ENCODE data around the gene PDZD8.

The PDZD8 gene
- 15.1 to 69.7 (median 40.9) reads per million in 17 experiments for total RNA-seq

- peak; percentile 94 to 98 (median 97) for DNase-seq
Observed at GRCh38 chr10:117375360-117376178, at the start of gene PDZD8. Gene PDZD8, minus strand, starts transcription at chr10:117375440. Its CDS starts 213 bp downstream, at chr10:117375227.

- DNase-seq, result no peak
Observed at GRCh38 chr10:117424171-117424570, 48.9 kb upstream of the PDZD8 start.

DNA sequence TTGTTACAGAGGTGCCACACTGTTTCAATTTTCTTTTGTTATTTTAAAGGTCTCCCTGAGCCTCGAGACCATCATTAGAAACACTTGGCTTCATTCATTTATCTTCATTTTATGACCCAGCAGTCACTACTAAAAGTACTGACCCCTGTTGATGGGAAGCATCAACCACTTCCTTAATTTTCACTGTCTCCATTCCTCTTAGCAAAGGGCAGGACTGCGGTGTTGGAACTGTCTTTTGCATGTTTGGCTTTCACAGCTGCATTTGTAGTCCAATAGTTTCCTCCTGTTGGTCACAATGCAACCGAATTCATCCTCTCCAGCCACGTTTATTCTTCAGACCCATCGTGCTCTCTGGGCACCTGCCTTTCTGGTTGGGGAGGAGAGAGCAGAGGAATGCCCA, 46.7 kb upstream of the PDZD8 start:
- no peak for DNase-seq

DNA sequence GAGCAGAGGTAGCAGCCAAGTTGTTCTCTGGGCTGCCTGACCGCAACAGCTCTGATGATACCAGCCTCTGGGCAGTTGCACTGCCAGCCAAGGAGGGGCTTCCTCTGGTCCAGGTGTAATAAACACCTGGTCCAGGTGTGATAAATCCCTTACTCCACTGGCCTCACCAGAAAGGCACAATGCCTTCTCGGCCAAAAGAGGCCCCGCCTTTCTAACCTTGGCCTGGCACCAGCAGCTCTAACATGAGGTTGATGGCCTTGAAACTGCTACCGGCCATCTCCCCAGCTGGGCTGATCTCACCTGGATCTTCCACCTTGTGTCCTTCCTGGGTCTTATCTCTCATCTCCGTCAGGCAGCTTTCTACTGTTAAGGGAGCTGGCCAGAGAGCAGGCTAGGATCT, 45.5 kb upstream of the PDZD8 start:
- DNase-seq, result no peak

- peak in 3 of 4 experiments; percentile 48 to 54 (median 51) for DNase-seq
Observed at GRCh38 chr10:117419921-117420320, 44.7 kb upstream of the PDZD8 start.

- DNase-seq, result no peak
Observed at GRCh38 chr10:117419159-117419558, 43.9 kb upstream of the PDZD8 start.

DNA sequence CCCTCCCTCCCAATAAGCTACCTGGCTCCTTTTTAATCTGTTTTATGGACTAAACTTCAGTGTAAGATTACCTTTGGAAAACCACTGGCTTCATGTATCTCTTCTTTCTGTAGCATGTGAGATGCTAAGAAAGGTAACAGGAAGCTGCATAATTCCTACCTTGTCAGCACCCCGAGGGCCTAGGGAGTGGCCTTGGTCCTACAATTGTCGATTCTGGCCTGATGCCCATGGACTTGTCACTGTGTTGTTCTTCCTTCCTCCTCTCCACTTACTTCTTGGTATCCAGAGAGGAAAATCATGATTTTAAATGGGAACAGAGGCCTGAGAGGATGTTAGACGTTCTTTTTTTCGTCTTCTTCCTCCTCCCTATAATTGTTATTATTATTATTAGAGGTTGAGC, 42.9 kb upstream of the PDZD8 start:
- DNase-seq, result no peak

- no peak for DNase-seq
Observed at GRCh38 chr10:117417196-117417595, 42.0 kb upstream of the PDZD8 start.

- peak in 2 of 4 experiments; percentile 13 to 19 for DNase-seq
Observed at GRCh38 chr10:117413928-117414618, 38.8 kb upstream of the PDZD8 start.

DNA sequence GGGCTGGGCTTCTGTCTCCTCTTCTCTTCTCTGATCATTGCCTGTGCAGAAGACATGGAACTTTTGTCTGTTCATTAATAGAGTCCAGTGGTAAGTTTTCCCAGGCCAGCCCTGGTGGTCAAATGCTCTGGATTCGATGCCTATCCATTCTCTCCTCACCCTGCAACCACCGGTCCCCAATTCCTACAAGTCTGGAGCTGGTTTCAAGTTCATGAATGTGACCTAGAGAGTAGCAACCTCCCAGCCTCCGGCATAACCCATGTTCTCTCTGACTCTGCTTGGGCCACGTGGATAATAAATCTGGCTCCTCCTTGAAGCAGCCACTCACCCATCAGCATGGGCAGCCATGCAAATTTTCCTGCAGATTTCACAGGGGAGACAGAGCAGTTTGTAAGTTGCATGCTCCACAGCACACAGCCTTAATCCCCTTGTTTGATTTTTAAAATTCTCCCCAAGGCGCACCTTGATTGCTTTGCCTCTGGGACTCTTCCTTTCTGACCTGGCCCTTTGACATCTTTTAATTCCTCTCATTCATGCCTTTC, 37.3 kb upstream of the PDZD8 start:
- DNase-seq, result no peak

DNA sequence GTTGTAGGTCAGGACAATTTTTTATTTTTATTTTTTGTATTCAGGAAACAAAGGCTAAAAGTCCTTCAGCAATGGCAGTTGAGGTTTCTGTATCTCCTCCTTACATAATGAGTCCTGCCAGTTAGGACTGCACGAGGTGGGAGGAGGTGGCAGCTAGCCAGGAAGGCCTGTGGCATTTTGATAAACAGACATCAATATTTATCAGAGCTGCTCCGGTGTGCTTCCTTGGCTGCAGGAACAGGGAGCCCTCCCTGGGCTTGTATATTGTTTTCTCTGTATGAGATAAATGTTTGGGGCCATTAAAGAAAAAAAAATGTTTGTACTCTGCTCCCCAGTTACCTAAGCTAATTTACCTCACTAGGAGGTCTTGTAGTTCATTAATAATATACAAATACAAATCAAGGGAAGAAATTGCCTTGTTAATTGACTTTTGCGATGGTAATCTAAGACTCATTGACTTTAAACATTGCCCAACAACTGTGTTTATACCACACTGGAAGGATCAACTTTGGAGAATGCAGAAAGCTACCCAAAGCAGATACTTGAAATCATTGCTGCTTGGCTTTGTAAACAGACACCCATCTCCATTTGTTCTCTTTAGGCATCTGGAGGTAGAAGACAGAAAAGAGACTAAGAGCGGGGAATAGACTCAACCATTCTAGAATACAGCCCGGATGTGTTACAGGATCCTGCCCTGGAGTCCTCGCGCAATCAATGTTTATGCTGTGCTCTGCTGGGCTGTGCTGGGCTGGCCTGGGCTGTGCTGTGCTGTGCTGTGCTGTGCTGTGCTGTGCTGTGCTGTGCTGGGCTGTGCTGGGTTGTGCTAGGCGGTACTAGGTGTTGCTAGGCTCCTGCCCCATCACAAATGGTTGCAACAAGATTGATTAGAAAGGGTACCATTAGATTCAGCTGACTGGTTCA, 36.5 kb upstream of the PDZD8 start:
- DNase-seq, result no peak

DNA sequence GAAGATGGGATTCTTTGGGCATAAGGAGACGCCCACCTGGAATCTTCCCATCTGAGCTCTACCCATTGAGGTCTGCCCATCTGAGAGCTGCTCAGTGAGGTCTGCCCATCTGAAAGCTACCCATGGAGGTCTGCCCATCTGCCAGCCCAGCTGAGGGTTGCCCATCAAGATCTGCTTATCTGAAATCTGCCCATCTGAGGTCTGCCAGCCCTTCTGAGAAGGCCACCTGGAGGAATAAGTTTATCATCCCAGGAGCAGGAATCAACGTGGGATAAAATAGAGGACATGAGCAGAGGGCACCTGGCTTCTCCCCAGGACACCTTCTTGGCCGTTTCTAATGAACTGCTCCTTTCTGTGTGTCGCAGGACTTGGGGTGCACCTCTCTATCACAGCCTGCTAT, 35.3 kb upstream of the PDZD8 start:
- DNase-seq, result no peak

- no peak for DNase-seq
Observed at GRCh38 chr10:117409549-117410305, 34.5 kb upstream of the PDZD8 start.

- DNase-seq, result no peak
Observed at GRCh38 chr10:117408436-117409384, 33.5 kb upstream of the PDZD8 start.

GRCh38 chr10:117405730-117406129, 30.5 kb upstream of the PDZD8 start:
- DNase-seq, result no peak

DNA sequence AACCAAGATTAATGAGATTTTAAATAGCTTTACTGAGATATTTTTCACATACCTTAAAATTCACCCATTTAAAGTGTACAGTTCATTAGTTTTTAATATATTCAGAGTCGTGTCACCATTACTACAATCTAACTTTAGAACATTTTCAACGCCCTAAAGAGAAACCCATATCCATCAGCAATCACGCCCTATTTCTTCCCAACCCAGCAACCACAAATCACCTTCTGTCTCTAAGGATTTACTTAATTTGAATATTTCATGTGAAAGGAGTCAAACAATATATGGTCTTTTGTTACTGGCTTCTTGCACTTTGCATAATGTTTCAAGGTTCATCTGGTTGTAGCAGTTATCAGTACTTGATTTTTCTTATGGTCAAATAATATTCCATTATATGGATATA, 25.1 kb upstream of the PDZD8 start:
- DNase-seq, result no peak

DNA sequence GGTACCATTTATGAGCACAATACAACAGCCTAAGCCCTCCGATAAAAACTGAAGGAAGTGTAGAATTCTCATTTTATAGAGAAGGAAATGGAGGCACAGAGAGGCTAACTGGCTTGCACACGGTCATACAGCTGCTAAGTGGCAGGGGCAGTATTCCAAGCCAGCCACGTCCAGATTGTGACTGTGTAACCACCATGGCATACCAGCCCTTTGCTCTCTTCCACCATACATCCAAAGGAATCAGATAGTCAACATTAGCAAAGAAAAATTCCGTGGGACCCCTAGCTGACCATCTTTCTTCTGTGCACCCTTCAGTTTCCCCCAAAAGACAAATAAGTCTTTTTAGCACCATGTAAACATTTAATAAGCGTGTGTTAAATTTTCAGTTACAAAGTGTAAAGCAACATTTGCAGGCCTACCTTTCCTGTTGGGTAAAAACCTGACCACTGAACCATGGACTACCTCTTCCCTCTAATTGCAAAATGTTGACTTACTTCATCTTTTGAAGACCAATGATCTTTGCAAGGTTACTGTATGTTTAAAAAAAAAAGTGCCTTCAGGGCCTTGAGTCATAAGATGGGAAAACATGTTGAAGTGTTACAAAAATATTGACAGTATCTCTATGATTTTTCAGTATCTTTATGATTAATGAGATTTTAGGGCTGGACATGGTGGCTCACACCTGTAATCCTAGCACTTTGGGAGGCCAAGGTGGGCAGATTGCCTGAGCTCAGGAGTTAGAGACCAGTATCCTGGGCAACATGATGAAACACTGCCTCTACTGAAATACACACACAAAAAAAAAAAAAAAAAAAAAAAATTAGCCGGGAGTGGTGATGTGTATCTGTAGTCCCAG, 24.3 kb upstream of the PDZD8 start:
- no peak for DNase-seq

- peak in 3 of 4 experiments; percentile 20 to 43 (median 22) for DNase-seq
Observed at GRCh38 chr10:117398029-117398428, 22.8 kb upstream of the PDZD8 start.

GRCh38 chr10:117391436-117392205, 16.4 kb upstream of the PDZD8 start:
- no peak for DNase-seq
